HepG2 (cell line): ENCODE results near the gene THEM5. TPM values are rescaled to one million over a fixed set of nuclear protein-coding genes. Genes with fewer than 3 reads are reported as not detected.

Experiments used
- ATAC-seq: fragments of 200-7000 bp; cut with Tn5 transposase; 3 replicates; pipeline ENCODE4 v1.9.1; 2020; ENCODE audit warnings: mild to moderate bottlenecking, moderate library complexity
- BruUV-seq: library from RNA; stranded (reverse); fragments of 400-500 nt; replicated peaks from 2 replicates; lab custom pipeline; 2021; lab: Mats Ljungman, UMichigan
- CTCF ChIA-PET: fragments of 300-600 bp; formaldehyde crosslinking; extraction: SDS; loops from one replicate; lab custom pipeline; 2021; ENCODE audit warnings: low total read pairs, inconsistent platforms, low intra/inter-chr PET ratio; lab: Yijun Ruan, JAX
- POLR2A ChIA-PET: fragments of 350-600 bp; sonication (Branson Sonifier 250); formaldehyde crosslinking; loops from one replicate; lab custom pipeline; 2020; ENCODE audit warnings: antibody characterized with exemption, inconsistent platforms; lab: Yijun Ruan, JAX
- DNase-seq: peaks from one replicate; pipeline ENCODE4 v3.0.0-alpha.2; 2015; ENCODE audit warnings: low spot score
- FAIRE-seq: peaks from 3 replicates; lab custom pipeline; 2011; peaks lifted over from hg19 to GRCh38; lab: Jason Lieb, UNC
- H2AFZ ChIP-seq: one replicate; pipeline ENCODE4 v1.6.1; 2011; ENCODE audit warnings: low read length, inconsistent platforms
- H3K27ac ChIP-seq: fragments of 300-600 bp; 3 replicates; pipeline ENCODE4 v1.8.0; 2011; ENCODE audit warnings: mixed run types, mild to moderate bottlenecking, mixed read lengths, low read length, inconsistent platforms; ENCODE audit not compliant: insufficient read depth; ENCODE audit errors: extremely low read length
- H3K27me3 ChIP-seq, 2 experiments: fragments of 200-600 bp in 1 of 2; 2 replicates in 1 of 2; 3 replicates in 1 of 2; pipeline versions ENCODE4 v1.6.0 to v1.8.0; 2011; ENCODE audit warnings: low read length in 2 of 2, mild to moderate bottlenecking in 2 of 2, moderate library complexity in 2 of 2, inconsistent platforms in 1 of 2; ENCODE audit not compliant: insufficient read depth in 2 of 2, control insufficient read depth in 1 of 2
- H3K36me3 ChIP-seq, 2 experiments: fragments of 200-600 bp in 1 of 2; replicated peaks in 1 of 2; 2 replicates in 1 of 2; 3 replicates in 1 of 2; pipeline versions ENCODE4 v1.5.1 to v1.8.0; 2011; ENCODE audit warnings: low read length in 2 of 2, inconsistent platforms in 1 of 2; ENCODE audit not compliant: insufficient read depth in 2 of 2, control insufficient read depth in 1 of 2
- H3K4me1 ChIP-seq: 2 replicates; pipeline ENCODE4 v1.5.1; 2012; ENCODE audit warnings: low read length, inconsistent platforms; ENCODE audit not compliant: insufficient read depth
- H3K4me2 ChIP-seq: 2 replicates; pipeline ENCODE4 v1.6.0; 2011; ENCODE audit warnings: low read depth, low read length, inconsistent platforms
- H3K4me3 ChIP-seq, 3 experiments: fragments of 200-600 bp in 1 of 3; sonication (generic), shearing (Covaris generic) in 1 of 3; replicated peaks in 1 of 3; 2 replicates each; pipeline ENCODE4 v1.5.1; 2011 to 2016; ENCODE audit warnings: low read length in 3 of 3, inconsistent platforms in 2 of 3, low read depth in 2 of 3, mild to moderate bottlenecking in 2 of 3, control low read depth in 1 of 3, mixed read lengths in 1 of 3; ENCODE audit not compliant: insufficient read depth in 1 of 3
- H3K79me2 ChIP-seq: one replicate; pipeline ENCODE4 v1.6.1; 2011; ENCODE audit warnings: low read length, inconsistent platforms; ENCODE audit not compliant: insufficient read depth
- H3K9ac ChIP-seq: 2 replicates; pipeline ENCODE4 v1.6.0; 2011; ENCODE audit warnings: mild to moderate bottlenecking, low read depth, low read length, inconsistent platforms; ENCODE audit not compliant: insufficient read depth
- H3K9me3 ChIP-seq: 2 replicates; pipeline ENCODE4 v1.5.1; 2012; ENCODE audit warnings: mild to moderate bottlenecking, low read length
- H4K20me1 ChIP-seq: 2 replicates; pipeline ENCODE4 v1.6.0; 2011; ENCODE audit warnings: inconsistent platforms, mild to moderate bottlenecking, low read length, moderate library complexity; ENCODE audit not compliant: insufficient read depth
- ATM ChIP-seq: fragments of 450-650 bp; IDR thresholded peaks from 2 replicates; pipeline ENCODE4 v1.7.1; 2017; ENCODE audit warnings: mild to moderate bottlenecking, borderline replicate concordance
- HDAC1 ChIP-seq: sonication (generic); formaldehyde crosslinking; IDR thresholded peaks from 2 replicates; pipeline ENCODE4 v1.5.1; 2020; ENCODE audit warnings: mild to moderate bottlenecking, missing genetic modification reagents
- MLXIP ChIP-seq: sonication (generic); formaldehyde crosslinking; IDR thresholded peaks from 2 replicates; pipeline ENCODE4 v1.9.0; 2021; ENCODE audit warnings: missing genetic modification reagents, borderline replicate concordance
- MYPOP ChIP-seq: sonication (generic); formaldehyde crosslinking; IDR thresholded peaks from 2 replicates; pipeline ENCODE4 v1.8.1; 2023; ENCODE audit warnings: mild to moderate bottlenecking, moderate library complexity, missing genetic modification reagents
- SOX6 ChIP-seq, 2 experiments: fragments of 450-650 bp in 1 of 2; sonication (generic) in 1 of 2; formaldehyde crosslinking in 1 of 2; IDR thresholded peaks; 2 replicates each; pipeline versions ENCODE4 v1.4.0 to v1.6.1; 2017 to 2020; ENCODE audit warnings: antibody characterized with exemption in 1 of 2, mild to moderate bottlenecking in 1 of 2, missing genetic modification reagents in 1 of 2
- ZFP91 ChIP-seq: sonication (generic); formaldehyde crosslinking; IDR thresholded peaks from 2 replicates; pipeline ENCODE4 v1.9.0; 2022; ENCODE audit warnings: missing genetic modification reagents, mild to moderate bottlenecking, borderline replicate concordance
- ZGPAT ChIP-seq: IDR thresholded peaks from 2 replicates; pipeline ENCODE4 v1.6.1; 2016; ENCODE audit warnings: mild to moderate bottlenecking
- ZNF17 ChIP-seq: sonication (generic); formaldehyde crosslinking; IDR thresholded peaks from 2 replicates; pipeline ENCODE4 v1.5.0; 2020; ENCODE audit warnings: mild to moderate bottlenecking, missing genetic modification reagents
- ZNF280D ChIP-seq: sonication (generic); formaldehyde crosslinking; IDR thresholded peaks from 2 replicates; pipeline ENCODE4 v1.5.1; 2020; ENCODE audit warnings: mild to moderate bottlenecking, missing genetic modification reagents
- WGBS: methylation state at CpG from one replicate; pipeline ENCODE4 v1.1.6; 2017; ENCODE audit warnings: low lambda C conversion rate; 5-methylcytosine and 5-hydroxymethylcytosine counted together
- in situ Hi-C: cut with HindIII; loops from 2 replicates; pipeline ENCODE4 v1.10.0; 2017; ENCODE audit warnings: low pct_unique_long_range_greater_than_20kb; ENCODE audit not compliant: extremely low pct_ligation_motif_present
- intact Hi-C: fragments of 100-400 bp; cut with micrococcal nuclease; formaldehyde crosslinking; loops from one replicate; pipeline ENCODE4 v1.10.0; 2022; ENCODE audit not compliant: unreplicated experiment
- polyA plus RNA-seq, 8 experiments: library from polyadenylated mRNA; depleted of rRNA in 3 of 8; stranded (reverse) in 7 of 8; unstranded in 1 of 8; fragments of >200 nt; fragmentation: Illumina TruSeq in 4 of 8; extraction: Trizol in 4 of 8; gene quantifications; 2 replicates each; pipeline versions ENCODE4 v1.2.1 to v1.2.3, GENCODE V29; 2011 to 2016; ENCODE audit warnings: low read depth in 4 of 8, missing spikeins in 1 of 8, mixed read lengths in 1 of 8; ENCODE audit not compliant: insufficient read depth in 1 of 8
- total RNA-seq, 5 experiments: library from RNA; depleted of rRNA; stranded (reverse); fragments of >200 nt; fragmentation: Illumina TruSeq; extraction: Trizol; gene quantifications; 2 replicates each; pipeline ENCODE4 v1.2.3, GENCODE V29; 2016; ENCODE audit warnings: low read depth in 1 of 5

Gene THEM5
- total and polyA plus RNA-seq, 2 of the 13 experiments (the other 11 are each of a cell fraction or from before 2014, with no cell fraction given) = not detected

- ChIA-PET CTCF (no interaction called here), POLR2A (interaction anchor here (1.2 to 1.4 kb wide), 5 partner anchors 9 to 299 kb away, joined by 3 to 10 read pairs (median 6); partner anchors contain the start of genes MRPL9 and TUFT1)
- intact Hi-C loops = loop anchor here (10.0 kb wide), 3 partner anchors 75 to 395 kb away; partner anchors contain the start of genes MRPL9 and TUFT1
- H3K4me2 ChIP-seq = peak within 1 kb of the TSS; percentile 66
- in situ Hi-C loops = loop anchor here (10.0 kb wide), 2 partner anchors 125 to 245 kb away; partner anchors contain the start of gene CELF3
- no peaks in the 10 kb centered on the region for H3K79me2 ChIP-seq
- 59% methylated on average over 41 of the region's 47 CpGs for WGBS
- peak within 1 kb of the TSS; percentile 58 for H3K9ac ChIP-seq
- no peak within 1 kb of the TSS for H2AFZ ChIP-seq
- H3K27me3 ChIP-seq = peaks cover 0 to 5% of the 10 kb centered on the region in 2 experiments; a peak in 2 of 5 replicates
- H4K20me1 ChIP-seq = no peaks in the 10 kb centered on the region
- no TSS peak for BruUV-seq
- H3K4me1 ChIP-seq = peaks cover 58% of the 10 kb centered on the region
- peak within 1 kb of the TSS; percentile 34 to 56 (median 42); a peak in 5 of 6 replicates for H3K4me3 ChIP-seq
- FAIRE-seq (no peak), ATAC-seq (peak; percentile 71), DNase-seq (peak; percentile 68)
- H3K36me3 ChIP-seq = no peaks in the 10 kb centered on the region
- no peaks in the 10 kb centered on the region for H3K9me3 ChIP-seq
- no peak within 1 kb of the TSS for H3K27ac ChIP-seq
- TF ChIP-seq ZNF17 (CRISPR knock-in tag) = no peak
- TF ChIP-seq ATM = no peak
- no peak for TF ChIP-seq SOX6 (IDR thresholded peaks at IDR 0.05)
- TF ChIP-seq SOX6 (CRISPR knock-in tag; IDR thresholded peaks at IDR 0.05) = peak; percentile 64
- peak; percentile 37; the same call in 1 of the 2 replicates for TF ChIP-seq MYPOP
- no peak for TF ChIP-seq ZNF280D (CRISPR knock-in tag)
- TF ChIP-seq HDAC1 (CRISPR knock-in tag) = peak; percentile 54; the same call in 1 of the 2 replicates
- peak; percentile 63; the same call in 1 of the 2 replicates for TF ChIP-seq ZFP91 (CRISPR knock-in tag)
- peak; percentile 59; the same call in 1 of the 2 replicates for TF ChIP-seq ZGPAT
- TF ChIP-seq MLXIP = no peak
Observed at GRCh38 chr1:151839457-151840403, 13.8 kb downstream of the THEM5 start, which contains the start of gene C2CD4D. C2CD4D (minus strand) TSS chr1:151839820; CDS start chr1:151838989, 831 bp downstream.
